Measurements from ENCODE around the gene IFNL3. TPM values are rescaled to one million over a fixed set of nuclear protein-coding genes. Genes with fewer than 3 reads are reported as not detected.
"Not testable (repeated sequence)": the region's sequence is repeated elsewhere in the genome, so short reads cannot be mapped to it uniquely, and the experiment has no call there.

IFNL3 gene
- total and polyA plus RNA-seq, 10 donors, result not detected

- intact Hi-C loops (cut with DNase I; ENCODE audit: low total_unique reads), result no loop called here
- Histone ChIP-seq H3K27me3 (replicated peaks in 1 of 7) (peaks cover 0 to 69% (median 0%) of the 10 kb centered on the region in 7 donors), H3K9me3 (peaks cover 0 to 5% (median 0%) of the 10 kb centered on the region in 8 donors), H3K36me3 (no peaks in the 10 kb centered on the region), H3K4me1 (no peaks in the 10 kb centered on the region), H3K27ac (no peak overlapping the region), H3K4me3 (no peak overlapping the region)
- TF ChIP-seq POLR2A (IDR thresholded peaks at IDR 0.05) (no peak), CTCF (IDR thresholded peaks at IDR 0.05 in 8 of 11, conservative IDR thresholded peaks at IDR 0.05 in 3 of 11) (no peak), POLR2AphosphoS5 (IDR thresholded peaks at IDR 0.05) (no peak)
- WGBS, 5 donors, result 83 to 87% (median 85%) methylated on average over 15 of the region's 15 CpGs
- no peak for DNase-seq
Measured at GRCh38 chr19:39218230-39219007, 26.4 kb downstream of the IFNL3 start.

- no peak overlapping the region for H3K27ac ChIP-seq
- WGBS, 5 donors, result 90 to 92% (median 91%) methylated on average over 5 of the region's 5 CpGs
- H3K4me1 ChIP-seq, result no peaks in the 10 kb centered on the region
- H3K36me3 ChIP-seq, result no peaks in the 10 kb centered on the region
- TF ChIP-seq CTCF (IDR thresholded peaks at IDR 0.05 in 8 of 11, conservative IDR thresholded peaks at IDR 0.05 in 3 of 11) (no peak), POLR2A (IDR thresholded peaks at IDR 0.05) (no peak), POLR2AphosphoS5 (IDR thresholded peaks at IDR 0.05) (no peak)
- intact Hi-C loops (cut with DNase I; ENCODE audit: low total_unique reads), result no loop called here
- peaks cover 0 to 5% (median 0%) of the 10 kb centered on the region in 8 donors for H3K9me3 ChIP-seq
- no peak for DNase-seq
- no peak overlapping the region for H3K4me3 ChIP-seq
- peaks cover 0 to 56% (median 0%) of the 10 kb centered on the region in 7 donors for H3K27me3 ChIP-seq (replicated peaks in 1 of 7)
Measured at GRCh38 chr19:39217094-39217493, 27.7 kb downstream of the IFNL3 start.

GRCh38 chr19:39215323-39215722 is 29.5 kb downstream of the IFNL3 start:
- H3K9me3 ChIP-seq; DNase-seq; H3K27ac ChIP-seq; H3K4me3 ChIP-seq; H3K36me3 ChIP-seq; H3K4me1 ChIP-seq; intact Hi-C loops (cut with DNase I; ENCODE audit: low total_unique reads): not testable (repeated sequence)
- H3K27me3 ChIP-seq (replicated peaks in 1 of 7), result peaks cover 0 to 50% (median 0%) of the 10 kb centered on the region in 7 donors
- 83 to 93% (median 86%) methylated on average over 3 of the region's 3 CpGs for WGBS, 5 donors

- peak; percentile 77 for DNase-seq
- intact Hi-C loops (cut with DNase I; ENCODE audit: low total_unique reads), result no loop called here
- 19 to 32% (median 28%) methylated on average over 7 to 8 of the region's 8 CpGs for WGBS, 5 donors
- TF ChIP-seq CTCF (IDR thresholded peaks at IDR 0.05 in 8 of 11, conservative IDR thresholded peaks at IDR 0.05 in 3 of 11) (peak in 9 of 11 experiments; percentile 19 to 65 (median 45)), POLR2AphosphoS5 (IDR thresholded peaks at IDR 0.05) (no peak)
- H3K4me3 ChIP-seq, result no peak overlapping the region
- peaks cover 0 to 23% (median 0%) of the 10 kb centered on the region in 7 donors for H3K27me3 ChIP-seq (replicated peaks in 1 of 7)
- H3K9me3 ChIP-seq, result peaks cover 0 to 5% (median 0%) of the 10 kb centered on the region in 8 donors
- H3K4me1 ChIP-seq, result no peaks in the 10 kb centered on the region
- H3K36me3 ChIP-seq, result no peaks in the 10 kb centered on the region
- H3K27ac ChIP-seq, result no peak overlapping the region
Measured at GRCh38 chr19:39212375-39212742, 32.4 kb downstream of the IFNL3 start.
